ENCODE results near the gene CACNA1C. TPM values are rescaled to one million over a fixed set of nuclear protein-coding genes. Genes with fewer than 3 reads are reported as not detected.

Gene CACNA1C
- total and polyA plus RNA-seq, 5 donors, result 34.6 to 163 (median 123) TPM

DNA sequence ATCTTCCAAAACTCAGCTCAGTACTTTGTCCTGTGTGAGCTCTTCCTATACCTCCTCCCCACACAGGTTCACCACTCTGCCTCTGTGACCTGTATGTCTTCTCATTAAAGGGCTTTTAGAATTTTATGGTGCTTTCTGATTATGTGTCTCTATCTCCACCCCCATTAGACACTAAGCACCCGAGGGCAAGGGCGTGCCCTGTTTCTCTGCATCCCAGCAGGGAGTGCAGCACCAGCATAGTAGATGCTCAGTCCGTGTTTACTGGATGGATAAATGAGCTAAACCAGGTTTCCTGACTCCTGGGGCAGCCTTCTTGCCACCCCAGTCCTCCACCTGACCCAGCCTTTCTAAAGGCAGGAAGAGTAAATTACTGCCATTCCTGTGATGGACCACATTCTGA, 333.8 kb downstream of the CACNA1C start:
- H3K27ac ChIP-seq (ENCODE audit: low read length), result no peak overlapping the region
- 88% methylated on average over 3 of the region's 3 CpGs for WGBS
- H3K4me3 ChIP-seq (ENCODE audit: low read length), result no peak overlapping the region
- no peaks in the 10 kb centered on the region for H3K27me3 ChIP-seq (ENCODE audit: control insufficient read depth, insufficient read depth)
- H3K9me3 ChIP-seq (ENCODE audit: control insufficient read depth, low read length), result no peaks in the 10 kb centered on the region
- DNase-seq (no peak), ATAC-seq (no peak)
- intact Hi-C loops (cut with DNase I), result no loop called here
- peaks cover 31% of the 10 kb centered on the region for H3K4me1 ChIP-seq (ENCODE audit: control insufficient read depth, insufficient read depth, low read length)

DNA sequence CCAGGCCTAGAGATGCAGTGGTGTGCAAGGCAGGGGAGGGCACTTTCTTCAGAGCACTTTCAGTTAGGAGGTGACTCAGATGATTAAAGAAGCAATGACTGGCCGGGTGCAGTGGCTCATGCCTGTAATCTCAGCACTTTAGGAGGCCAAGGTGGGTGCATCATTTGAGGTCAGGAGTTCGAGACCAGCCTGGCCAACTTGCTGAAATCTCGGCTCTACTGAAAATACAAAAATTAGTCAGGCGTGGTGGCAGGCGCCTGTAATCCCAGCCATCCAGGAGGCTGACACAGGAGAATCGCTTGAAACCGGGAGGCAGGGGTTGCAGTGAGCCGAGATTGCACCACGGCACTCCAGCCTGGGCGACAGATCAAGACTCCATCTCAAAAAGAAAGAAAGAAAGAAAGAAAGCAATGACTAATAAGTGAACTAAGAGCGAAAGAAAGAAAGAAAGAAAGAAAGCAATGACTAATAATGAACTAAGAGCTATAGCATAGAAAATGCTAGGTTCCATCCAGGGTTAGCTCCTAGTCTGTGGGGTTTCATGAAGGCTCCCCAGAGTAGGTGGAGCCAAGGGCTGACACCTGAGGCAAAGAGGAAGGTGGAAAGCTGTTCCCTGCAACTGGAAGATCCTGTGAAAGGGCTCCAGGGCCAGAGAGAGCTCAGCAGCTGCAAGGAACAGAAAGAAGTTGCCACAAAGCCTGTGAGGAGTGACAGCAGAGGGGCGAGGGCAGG, 334.5 kb downstream of the CACNA1C start:
- peaks cover 32% of the 10 kb centered on the region for H3K4me1 ChIP-seq (ENCODE audit: control insufficient read depth, insufficient read depth, low read length)
- 96% methylated on average over 12 of the region's 12 CpGs for WGBS
- intact Hi-C loops (cut with DNase I), result no loop called here
- H3K4me3 ChIP-seq (ENCODE audit: low read length), result no peak overlapping the region
- no peak overlapping the region for H3K27ac ChIP-seq (ENCODE audit: low read length)
- ATAC-seq, result no peak
- no peaks in the 10 kb centered on the region for H3K27me3 ChIP-seq (ENCODE audit: control insufficient read depth, insufficient read depth)
- H3K9me3 ChIP-seq (ENCODE audit: control insufficient read depth, low read length), result no peaks in the 10 kb centered on the region
- DNase-seq, result no peak

DNA sequence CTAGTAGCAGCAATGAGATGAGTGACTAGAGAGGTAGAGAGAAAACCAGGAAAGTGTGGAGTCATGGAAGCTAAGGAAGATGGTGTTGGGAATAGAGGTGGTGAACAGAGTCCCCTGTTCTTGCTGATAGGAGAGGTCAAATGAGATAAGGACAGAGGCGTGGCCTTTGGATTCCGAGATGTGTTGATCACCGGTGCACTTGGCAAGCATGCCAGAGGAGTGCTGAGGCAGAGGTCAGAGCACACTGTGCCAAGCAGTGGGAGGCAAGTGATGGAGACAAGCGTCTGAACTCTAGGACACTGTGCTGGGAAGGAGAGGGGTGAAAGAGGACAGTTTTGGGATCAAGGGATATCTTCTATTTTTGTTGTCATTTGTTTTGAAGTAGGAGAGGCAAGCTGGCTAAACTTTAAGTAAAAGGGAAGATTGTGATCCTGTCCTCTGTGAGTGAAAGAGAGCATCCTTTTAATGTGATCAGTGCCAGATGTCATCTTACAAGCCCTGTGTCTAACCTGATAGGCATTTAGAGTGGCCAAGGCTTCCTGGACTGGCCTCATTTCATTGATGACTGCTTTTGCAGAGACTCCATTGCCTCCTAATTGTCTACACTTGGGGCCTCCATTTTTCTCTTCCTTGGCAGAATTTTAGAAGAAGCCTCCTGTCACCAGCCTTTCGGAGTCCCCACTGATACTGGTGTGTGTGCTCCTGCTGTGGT, 336.4 kb downstream of the CACNA1C start:
- no peak for DNase-seq
- no peak overlapping the region for H3K27ac ChIP-seq (ENCODE audit: low read length)
- WGBS, result 56% methylated on average over 5 of the region's 5 CpGs
- ATAC-seq, result no peak
- H3K9me3 ChIP-seq (ENCODE audit: control insufficient read depth, low read length), result no peaks in the 10 kb centered on the region
- intact Hi-C loops (cut with DNase I), result no loop called here
- H3K27me3 ChIP-seq (ENCODE audit: control insufficient read depth, insufficient read depth), result no peaks in the 10 kb centered on the region
- H3K4me1 ChIP-seq (ENCODE audit: control insufficient read depth, insufficient read depth, low read length), result peaks cover 18% of the 10 kb centered on the region
- H3K4me3 ChIP-seq (ENCODE audit: low read length), result no peak overlapping the region

DNA sequence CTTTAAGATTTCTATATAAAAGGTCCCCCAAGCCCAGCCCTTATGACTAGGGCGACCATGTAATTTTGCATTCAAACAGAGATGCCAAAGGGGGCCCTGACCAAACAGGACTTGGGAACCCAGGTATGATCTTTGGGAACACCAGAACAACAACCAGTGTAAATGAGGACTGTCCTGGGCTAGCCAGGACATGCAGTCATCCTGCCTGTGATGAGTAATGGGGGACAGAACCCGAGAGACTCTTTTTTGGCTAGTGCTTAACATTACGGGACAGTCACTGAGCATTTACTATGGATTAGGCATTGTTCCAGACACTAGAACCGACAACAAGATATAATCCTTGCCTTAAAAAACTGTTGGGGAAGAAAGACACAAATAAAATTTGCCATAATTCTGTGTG, 337.3 kb downstream of the CACNA1C start:
- WGBS, result 66% methylated on average over 4 of the region's 4 CpGs
- no peak overlapping the region for H3K4me3 ChIP-seq (ENCODE audit: low read length)
- ATAC-seq (no peak), DNase-seq (no peak)
- intact Hi-C loops (cut with DNase I), result no loop called here
- H3K9me3 ChIP-seq (ENCODE audit: control insufficient read depth, low read length), result no peaks in the 10 kb centered on the region
- no peak overlapping the region for H3K27ac ChIP-seq (ENCODE audit: low read length)
- H3K27me3 ChIP-seq (ENCODE audit: control insufficient read depth, insufficient read depth), result no peaks in the 10 kb centered on the region
- H3K4me1 ChIP-seq (ENCODE audit: control insufficient read depth, insufficient read depth, low read length), result peaks cover 15% of the 10 kb centered on the region

DNA sequence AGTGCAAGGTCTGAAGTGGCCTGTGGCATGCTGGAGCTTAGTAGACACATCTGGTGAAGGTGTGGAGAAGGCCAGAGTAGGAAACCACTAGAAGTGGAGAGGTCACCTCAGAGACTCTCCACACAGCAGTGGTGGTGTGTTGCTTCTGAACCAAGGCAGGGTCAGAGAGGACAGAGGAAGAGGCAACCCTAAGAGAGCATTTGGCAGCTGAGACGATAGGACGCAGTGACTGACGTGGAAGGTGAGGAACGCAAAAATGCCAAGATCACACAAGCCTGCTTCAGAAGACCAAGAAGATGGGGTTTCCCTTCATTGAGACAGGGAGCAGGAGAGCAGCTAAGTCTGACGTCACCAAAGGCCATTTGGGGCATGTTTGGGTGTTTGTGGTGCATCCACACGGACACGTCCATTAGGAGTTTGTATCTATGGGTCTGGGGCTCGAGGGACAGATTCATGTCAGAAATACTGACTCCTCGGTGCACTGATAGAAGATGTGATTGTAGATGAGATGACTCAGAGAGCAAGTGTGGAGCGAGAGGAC, 338.1 kb downstream of the CACNA1C start:
- H3K9me3 ChIP-seq (ENCODE audit: control insufficient read depth, low read length), result no peaks in the 10 kb centered on the region
- H3K27me3 ChIP-seq (ENCODE audit: control insufficient read depth, insufficient read depth), result no peaks in the 10 kb centered on the region
- no peak overlapping the region for H3K4me3 ChIP-seq (ENCODE audit: low read length)
- no peak for DNase-seq
- no peak overlapping the region for H3K27ac ChIP-seq (ENCODE audit: low read length)
- WGBS, result 93% methylated on average over 10 of the region's 10 CpGs
- intact Hi-C loops (cut with DNase I), result no loop called here
- H3K4me1 ChIP-seq (ENCODE audit: control insufficient read depth, insufficient read depth, low read length), result peaks cover 18% of the 10 kb centered on the region
- no peak for ATAC-seq

DNA sequence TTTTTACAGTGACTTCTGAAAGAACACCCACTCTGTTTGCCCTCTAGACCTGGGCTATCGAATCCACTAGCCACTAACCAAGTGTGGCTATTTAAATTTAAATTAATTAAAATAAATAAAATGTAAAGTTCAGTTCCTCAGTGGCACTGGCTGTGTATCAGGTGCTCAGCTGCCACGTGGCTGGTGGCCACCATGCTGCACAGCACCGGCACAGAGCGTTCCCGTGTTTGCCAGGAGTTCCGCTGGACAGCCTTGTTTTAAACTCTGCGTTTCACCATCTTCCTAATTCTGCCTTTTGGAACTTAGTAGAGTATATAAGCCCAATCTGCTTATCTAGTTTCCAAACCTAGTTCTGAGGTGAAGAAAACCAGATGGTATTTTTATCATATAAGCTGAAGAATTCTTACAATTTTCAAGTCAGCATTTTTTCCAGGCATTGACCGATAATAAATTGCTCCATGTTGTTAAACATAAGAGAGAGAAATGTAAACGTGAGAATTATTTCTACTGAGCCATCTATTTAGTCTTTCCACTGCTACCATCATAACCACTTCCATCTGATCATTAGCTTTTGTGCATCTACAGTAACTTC, 339.0 kb downstream of the CACNA1C start:
- Histone ChIP-seq H3K9me3 (ENCODE audit: control insufficient read depth, low read length) (no peaks in the 10 kb centered on the region), H3K4me1 (ENCODE audit: control insufficient read depth, insufficient read depth, low read length) (peaks cover 25% of the 10 kb centered on the region), H3K27me3 (ENCODE audit: control insufficient read depth, insufficient read depth) (no peaks in the 10 kb centered on the region), H3K4me3 (ENCODE audit: low read length) (no peak overlapping the region), H3K27ac (ENCODE audit: low read length) (no peak overlapping the region)
- ATAC-seq (no peak), DNase-seq (no peak)
- 86% methylated on average over 9 of the region's 9 CpGs for WGBS
- intact Hi-C loops (cut with DNase I), result no loop called here

DNA sequence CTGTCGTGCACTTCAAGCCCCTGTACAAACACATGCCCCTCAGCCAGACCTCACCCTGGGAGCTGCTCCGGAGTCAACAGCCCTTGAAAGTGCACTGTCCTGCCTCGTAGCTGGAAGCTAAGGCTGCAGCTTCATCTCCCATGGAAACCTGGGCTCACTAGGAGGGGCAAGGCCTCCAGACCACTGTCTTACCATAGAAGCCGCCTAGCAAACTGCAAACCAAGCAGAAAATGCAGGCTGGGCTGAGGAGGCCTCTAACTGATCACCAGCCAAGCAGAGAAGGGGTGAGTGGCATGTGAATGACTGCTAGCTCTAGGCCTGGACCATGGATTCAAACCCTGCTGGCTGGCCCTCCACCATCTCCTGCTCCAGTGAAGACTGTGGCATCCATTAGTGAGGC, 340.2 kb downstream of the CACNA1C start:
- intact Hi-C loops (cut with DNase I), result no loop called here
- Histone ChIP-seq H3K9me3 (ENCODE audit: control insufficient read depth, low read length) (no peaks in the 10 kb centered on the region), H3K4me1 (ENCODE audit: control insufficient read depth, insufficient read depth, low read length) (peaks cover 25% of the 10 kb centered on the region), H3K4me3 (ENCODE audit: low read length) (no peak overlapping the region), H3K27me3 (ENCODE audit: control insufficient read depth, insufficient read depth) (no peaks in the 10 kb centered on the region), H3K27ac (ENCODE audit: low read length) (no peak overlapping the region)
- ATAC-seq (no peak), DNase-seq (no peak)
- 88% methylated on average over 4 of the region's 4 CpGs for WGBS

DNA sequence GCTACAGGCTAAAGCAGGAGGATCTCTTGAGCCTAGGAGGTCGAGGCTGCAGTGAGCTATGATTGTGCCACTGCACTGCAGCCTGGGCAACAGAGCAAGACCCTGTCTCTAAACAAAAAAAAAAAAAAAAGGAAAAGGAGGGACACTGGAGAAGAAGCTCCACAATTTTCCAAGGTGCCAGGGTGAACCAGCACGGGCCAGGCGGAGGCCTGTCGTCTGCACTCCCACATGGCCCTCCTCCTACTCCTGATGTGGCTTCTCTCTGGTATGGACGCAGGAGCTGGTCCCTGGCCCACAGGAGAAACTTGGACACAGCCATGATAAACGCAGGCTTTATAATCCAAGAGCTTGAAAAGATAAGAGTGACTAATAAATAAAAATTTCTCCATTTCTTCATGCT, 341.2 kb downstream of the CACNA1C start:
- intact Hi-C loops (cut with DNase I), result no loop called here
- Histone ChIP-seq H3K4me3 (ENCODE audit: low read length) (no peak overlapping the region), H3K4me1 (ENCODE audit: control insufficient read depth, insufficient read depth, low read length) (peaks cover 23% of the 10 kb centered on the region), H3K9me3 (ENCODE audit: control insufficient read depth, low read length) (no peaks in the 10 kb centered on the region), H3K27ac (ENCODE audit: low read length) (no peak overlapping the region), H3K27me3 (ENCODE audit: control insufficient read depth, insufficient read depth) (no peaks in the 10 kb centered on the region)
- ATAC-seq (no peak), DNase-seq (no peak)
- 91% methylated on average over 6 of the region's 6 CpGs for WGBS

DNA sequence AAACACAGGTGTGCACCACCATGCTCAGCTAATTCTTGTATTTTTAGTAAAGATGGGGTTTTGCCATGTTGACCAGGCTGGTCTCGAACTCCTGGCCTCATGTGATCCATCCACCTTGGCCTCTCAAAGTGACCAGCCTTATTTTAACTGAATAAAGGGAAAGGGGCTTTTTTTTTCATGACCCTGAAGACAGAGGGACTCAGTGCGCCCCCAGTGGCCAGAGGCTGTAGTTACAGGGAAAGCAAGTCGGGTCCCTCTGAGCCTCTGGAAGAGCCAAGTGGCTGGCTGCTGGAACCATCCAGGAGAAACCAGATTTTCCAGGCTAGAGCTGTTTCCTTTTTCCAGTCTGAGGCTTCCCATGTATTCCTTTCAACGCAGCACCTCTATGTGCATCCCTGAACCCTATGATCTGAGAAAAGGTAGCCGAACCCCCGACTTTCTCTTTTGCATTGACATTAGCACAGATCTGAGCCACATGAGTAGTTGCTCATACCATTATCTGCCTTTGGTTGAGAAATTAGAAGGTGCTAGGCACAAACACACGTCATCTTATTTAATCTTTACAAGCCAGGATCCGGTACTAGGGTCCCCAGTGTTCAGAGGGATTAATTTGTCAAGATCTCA, 342.7 kb downstream of the CACNA1C start:
- no peak overlapping the region for H3K4me3 ChIP-seq (ENCODE audit: low read length)
- no peaks in the 10 kb centered on the region for H3K27me3 ChIP-seq (ENCODE audit: control insufficient read depth, insufficient read depth)
- intact Hi-C loops (cut with DNase I), result no loop called here
- WGBS, result 66% methylated on average over 8 of the region's 8 CpGs
- DNase-seq, result peak; percentile 56 to 74 (median 67)
- peaks cover 20% of the 10 kb centered on the region for H3K4me1 ChIP-seq (ENCODE audit: control insufficient read depth, insufficient read depth, low read length)
- H3K9me3 ChIP-seq (ENCODE audit: control insufficient read depth, low read length), result no peaks in the 10 kb centered on the region
- peak in 1 of 2 donors; percentile 26 for ATAC-seq
- H3K27ac ChIP-seq (ENCODE audit: low read length), result no peak overlapping the region

DNA sequence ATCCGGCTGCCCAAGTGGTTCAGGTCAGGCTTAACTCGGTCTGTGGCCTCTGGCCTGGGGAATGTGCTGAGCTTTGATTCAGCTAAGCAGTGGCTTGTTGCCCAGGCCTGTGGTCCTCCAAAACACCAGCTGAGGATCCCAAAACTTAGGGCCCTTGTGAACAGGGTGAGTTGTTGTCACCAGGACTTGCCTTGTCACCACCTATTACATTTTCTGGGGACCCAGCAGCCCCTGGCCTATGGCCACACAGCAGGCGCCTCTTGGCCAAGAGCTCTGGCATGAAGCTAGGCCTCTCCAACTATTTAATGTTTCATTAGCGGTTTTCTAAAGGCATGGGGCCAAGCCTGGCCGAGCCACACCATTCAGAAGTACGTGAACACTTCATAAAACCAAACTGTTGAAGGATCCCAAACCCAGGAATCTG, 343.7 kb downstream of the CACNA1C start:
- H3K4me1 ChIP-seq (ENCODE audit: control insufficient read depth, insufficient read depth, low read length), result peaks cover 13% of the 10 kb centered on the region
- WGBS, result 44% methylated on average over 6 of the region's 6 CpGs

More for the DNA sequence above, 343.7 kb downstream of the CACNA1C start:
- no peaks in the 10 kb centered on the region for H3K9me3 ChIP-seq (ENCODE audit: control insufficient read depth, low read length)
- peak; percentile 58 to 85 for ATAC-seq
- peak; percentile 76 to 92 (median 91) for DNase-seq
- no peak overlapping the region for H3K4me3 ChIP-seq (ENCODE audit: low read length)
- peak overlapping the region; percentile 63 for H3K27ac ChIP-seq (ENCODE audit: low read length)
- intact Hi-C loops (cut with DNase I), result no loop called here
- H3K27me3 ChIP-seq (ENCODE audit: control insufficient read depth, insufficient read depth), result no peaks in the 10 kb centered on the region
